ENCODE results near the gene CORO7.
A peak's percentile ranks its signal among the peaks of the same experiment; 100 is the strongest.

Gene CORO7

GRCh38 chr16:4416200-4417032, at the start of gene CORO7:
TSS of gene CORO7 (minus strand) at chr16:4416596. CDS start at chr16:4416518, 78 bp downstream.
- peak; percentile 98 for DNase-seq (ENCODE audit: low read depth)

GRCh38 chr16:4463522-4464163, 47.2 kb upstream of the CORO7 start:
- DNase-seq (ENCODE audit: low read depth) = no peak

GRCh38 chr16:4461250-4462085, 45.1 kb upstream of the CORO7 start:
- DNase-seq (ENCODE audit: low read depth) = no peak

DNA sequence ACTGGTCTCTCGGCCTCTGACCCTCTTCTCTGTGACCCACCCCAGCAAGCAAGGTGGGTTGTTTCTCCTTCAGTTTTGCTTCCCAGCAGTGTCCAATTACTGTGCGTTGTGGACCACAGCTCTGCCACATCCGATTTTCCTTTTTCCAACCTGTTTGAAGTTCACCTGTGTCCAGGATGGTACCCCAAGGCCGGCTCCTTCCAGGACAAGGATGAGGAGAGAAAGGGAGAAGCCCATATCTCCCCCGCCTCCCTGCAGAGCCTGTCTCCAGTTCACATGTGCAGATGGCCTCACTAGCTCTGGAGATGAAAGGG, 44.5 kb upstream of the CORO7 start:
- no peak for DNase-seq (ENCODE audit: low read depth)

- DNase-seq (ENCODE audit: low read depth) = no peak
These were observed 39.6 kb upstream of the CORO7 start for GRCh38 chr16:4455951-4456350.

DNA sequence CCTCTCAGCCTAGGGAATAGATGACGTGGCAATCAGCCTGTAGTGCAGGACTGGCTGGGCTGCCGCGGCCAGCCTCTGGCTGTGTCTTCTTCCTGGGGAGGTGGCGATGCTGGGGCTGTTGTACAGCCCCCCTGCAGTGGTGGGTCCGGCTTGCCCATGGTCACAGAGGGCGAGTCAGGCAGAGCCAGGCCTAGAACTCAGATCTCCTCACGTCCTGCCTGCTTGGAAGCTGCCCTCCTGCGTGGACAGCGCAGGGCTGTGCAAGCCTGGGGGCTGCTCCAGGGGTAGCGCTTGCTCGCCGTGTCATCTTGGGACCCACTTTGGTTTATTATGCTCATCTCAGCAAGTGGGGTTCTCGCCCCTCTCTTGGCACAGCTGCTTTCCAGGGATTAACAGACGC, 38.7 kb upstream of the CORO7 start:
- no peak for DNase-seq (ENCODE audit: low read depth)

DNA sequence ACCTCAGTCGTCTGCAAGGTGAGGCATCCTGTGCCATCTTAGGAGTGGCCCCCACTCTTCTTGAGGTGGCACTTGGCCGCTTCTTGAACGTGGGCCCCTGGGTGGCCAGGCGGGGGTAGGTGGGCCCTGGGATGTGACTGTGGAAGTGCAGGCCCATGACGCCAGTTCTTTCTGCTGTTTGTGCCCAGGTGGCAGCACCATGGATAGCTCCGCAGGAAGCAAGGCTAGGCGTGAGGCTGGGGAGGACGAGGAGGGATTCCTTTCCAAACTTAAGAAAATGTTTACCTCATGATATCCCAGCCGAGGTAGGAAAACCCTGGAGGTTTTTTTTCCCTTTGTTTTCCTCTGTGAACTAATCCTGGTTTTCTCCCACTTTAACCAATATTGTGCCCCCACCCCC, 38.2 kb upstream of the CORO7 start:
- no peak for DNase-seq (ENCODE audit: low read depth)

GRCh38 chr16:4452674-4453073, 36.3 kb upstream of the CORO7 start:
- DNase-seq (ENCODE audit: low read depth) = no peak

DNA sequence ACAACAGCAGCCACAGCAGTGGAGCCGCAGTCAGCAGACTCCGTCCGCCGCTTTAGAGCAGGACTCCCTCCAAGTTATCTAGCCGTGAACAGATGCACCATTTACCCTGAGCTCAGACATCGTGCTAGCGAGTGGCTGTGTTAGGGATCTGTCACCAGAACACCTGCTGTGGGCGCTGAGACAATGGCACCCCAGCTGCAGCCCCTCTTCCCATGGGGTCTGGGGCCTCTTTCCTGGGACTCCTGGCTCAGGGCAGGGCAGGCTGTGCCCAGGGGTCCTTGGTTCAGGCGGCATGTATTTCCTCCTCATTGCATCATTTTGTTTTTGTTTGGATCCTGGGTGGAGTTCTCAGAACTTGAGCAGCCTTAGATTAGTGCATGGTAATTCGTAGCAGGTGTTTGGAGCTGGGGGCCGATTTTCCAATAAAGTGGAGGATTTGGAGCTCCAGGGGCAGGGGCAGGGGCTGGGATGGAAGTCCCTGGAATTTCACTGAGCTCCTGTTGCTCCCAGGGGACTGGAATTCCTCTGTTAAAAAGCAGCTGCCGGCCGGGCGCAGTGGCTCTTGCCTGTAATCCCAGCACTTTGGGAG, 34.6 kb upstream of the CORO7 start:
- DNase-seq (ENCODE audit: low read depth) = no peak

- no peak for DNase-seq (ENCODE audit: low read depth)
These were observed 34.0 kb upstream of the CORO7 start for GRCh38 chr16:4450430-4450829.

- no peak for DNase-seq (ENCODE audit: low read depth)
These were observed 27.6 kb upstream of the CORO7 start for GRCh38 chr16:4443986-4444385.

DNA sequence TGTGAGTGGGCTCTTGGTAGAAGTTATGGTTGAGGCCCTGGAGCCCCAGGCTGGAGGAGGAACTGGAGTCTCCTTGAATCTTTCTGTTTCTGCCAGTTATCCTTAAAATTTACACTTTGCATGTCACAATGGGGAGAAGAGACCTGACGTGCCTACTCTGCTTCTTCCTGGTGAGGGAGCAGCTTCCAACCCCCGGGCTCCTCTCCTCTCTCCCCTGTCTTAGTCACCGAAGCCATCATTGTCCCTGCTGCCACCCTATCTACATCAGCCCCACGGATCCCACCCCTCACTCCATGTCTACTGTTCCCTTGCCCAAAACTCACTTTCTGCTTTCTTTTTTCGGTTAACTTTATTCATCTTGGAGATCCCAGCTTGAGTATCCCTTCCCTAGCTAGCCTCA, 26.9 kb upstream of the CORO7 start:
- no peak for DNase-seq (ENCODE audit: low read depth)

GRCh38 chr16:4442371-4442770, 26.0 kb upstream of the CORO7 start:
- no peak for DNase-seq (ENCODE audit: low read depth)

- DNase-seq (ENCODE audit: low read depth) = no peak
These were observed 21.0 kb upstream of the CORO7 start for GRCh38 chr16:4437366-4437765.

GRCh38 chr16:4435337-4436067, 19.1 kb upstream of the CORO7 start:
- DNase-seq (ENCODE audit: low read depth) = no peak

GRCh38 chr16:4433914-4434787, 17.8 kb upstream of the CORO7 start:
- no peak for DNase-seq (ENCODE audit: low read depth)

- no peak for DNase-seq (ENCODE audit: low read depth)
These were observed 16.8 kb upstream of the CORO7 start for GRCh38 chr16:4433228-4433627.

DNA sequence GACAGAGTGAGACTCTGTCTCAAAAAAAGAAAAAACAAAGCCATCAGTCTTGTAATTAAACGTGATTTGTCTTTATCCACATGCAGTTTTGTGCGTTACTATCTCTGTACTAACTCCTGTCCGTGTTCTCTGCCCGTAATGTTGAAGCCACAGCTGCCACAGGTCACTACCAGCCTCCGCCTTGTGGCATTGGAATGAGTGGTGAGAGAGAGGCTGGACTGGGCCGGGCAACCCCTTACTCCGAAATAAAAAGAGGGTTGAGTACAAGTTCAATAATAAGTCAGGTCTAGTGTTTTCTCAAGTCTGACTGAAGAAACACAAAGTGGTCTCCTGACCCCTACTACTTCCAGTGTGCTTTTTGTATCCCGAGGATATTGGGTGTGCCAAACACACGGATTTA, 14.6 kb upstream of the CORO7 start:
- DNase-seq (ENCODE audit: low read depth) = no peak

DNA sequence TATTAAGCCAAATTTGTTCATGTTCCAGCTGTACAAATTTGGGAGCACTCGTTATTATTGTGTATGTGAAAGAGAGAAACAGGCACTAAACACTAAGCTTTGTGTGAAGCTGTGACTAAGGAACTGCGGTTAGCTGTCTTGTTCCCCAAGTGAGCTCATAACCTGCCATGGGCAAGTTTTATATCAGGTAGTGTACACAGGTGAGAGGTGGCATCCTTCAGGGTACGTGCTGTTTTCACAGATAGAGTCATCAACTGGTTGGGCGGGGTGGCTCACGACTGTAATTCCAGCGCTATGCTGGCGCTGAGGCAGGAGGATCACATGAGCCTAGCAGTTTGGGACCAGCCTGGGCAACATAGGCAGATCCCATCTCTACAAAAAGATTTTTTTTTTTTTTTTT, 12.1 kb upstream of the CORO7 start:
- DNase-seq (ENCODE audit: low read depth) = no peak

DNA sequence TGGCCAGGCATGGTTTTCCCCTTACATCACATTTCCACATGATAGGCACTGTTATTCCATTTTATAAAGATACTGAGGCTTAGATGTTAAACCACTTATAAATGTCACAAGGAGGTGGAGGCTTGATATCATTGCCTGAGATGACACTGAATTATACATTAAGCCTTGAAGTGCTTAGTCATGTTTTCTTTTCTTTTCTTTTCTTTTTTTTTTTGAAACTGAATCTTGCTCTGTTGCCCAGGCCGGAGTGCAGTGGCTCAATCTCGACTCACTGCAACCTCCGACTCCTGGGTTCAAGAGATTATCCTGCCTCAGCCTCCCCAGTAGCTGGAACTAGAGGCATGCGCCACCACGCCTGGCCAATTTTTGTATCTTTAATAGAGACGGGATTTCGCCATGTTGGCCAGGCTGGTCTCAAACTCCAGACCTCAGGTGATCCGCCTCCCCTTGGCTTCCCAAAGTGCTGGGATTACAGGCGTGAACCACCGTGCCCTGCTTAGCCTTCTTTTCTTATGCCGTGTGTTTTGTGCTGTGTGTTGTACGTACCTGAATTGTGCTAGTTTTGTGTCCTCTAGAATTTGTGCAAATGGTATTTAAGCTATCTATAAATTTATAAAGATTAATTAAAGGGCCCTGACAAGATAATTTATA, 10.5 kb upstream of the CORO7 start:
- DNase-seq (ENCODE audit: low read depth) = no peak
